ENCODE data around the gene PAK5.

DNA sequence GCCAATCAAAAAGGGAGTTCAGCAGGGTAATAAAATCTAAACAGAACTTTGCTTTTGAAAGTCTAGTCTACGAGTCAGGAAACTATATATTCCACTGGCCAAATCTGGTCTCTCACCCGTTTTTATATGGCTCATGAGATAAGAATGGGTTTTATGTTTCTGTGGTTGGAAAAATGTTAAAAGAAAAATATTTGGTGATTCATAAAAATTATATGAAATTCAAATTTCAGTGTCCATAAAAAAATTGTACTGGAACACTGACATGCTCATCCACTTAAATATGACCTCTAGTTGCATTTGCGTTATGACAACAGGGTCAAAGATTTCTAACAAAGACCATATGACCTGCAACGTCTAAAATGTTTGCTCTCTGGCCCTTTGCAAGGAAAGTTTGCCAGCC is 346.8 kb downstream of the PAK5 start:
- TF ChIP-seq TCF7 (IDR thresholded peaks at IDR 0.05; ENCODE audit: borderline replicate concordance) (no peak), SIX5 (IDR thresholded peaks at IDR 0.05; ENCODE audit: borderline replicate concordance in 1 of 2, insufficient read depth in 1 of 2, low read depth in 1 of 2, low read length in 2 of 2) (no peak), FOXM1 (IDR thresholded peaks at IDR 0.05; ENCODE audit: low read depth) (no peak), FOXM1 (CRISPR knock-in tag; IDR thresholded peaks at IDR 0.05; ENCODE audit: low read depth) (no peak), EZH2 (IDR thresholded peaks at IDR 0.05; ENCODE audit: borderline replicate concordance, low read depth, low read length) (no peak)
